Transverse colon (tissue), 4 donors: ENCODE results near the gene HACD1. TPM values are rescaled to one million over a fixed set of nuclear protein-coding genes. Genes with fewer than 3 reads are reported as not detected.
A peak's percentile ranks its signal among the peaks of the same experiment; 100 is the strongest.

Experiments used
- DNase-seq: peaks from one replicate; pipeline ENCODE4 v3.0.0-alpha.2; 2019
- H3K27ac ChIP-seq, 4 donors: fragments of 200-600 bp; sonication (generic); 2 replicates each; pipeline ENCODE4 v1.5.1; 2016 to 2018; ENCODE audit warnings: inconsistent platforms in 4 of 4
- H3K27me3 ChIP-seq: fragments of 200-600 bp; sonication (generic); 2 replicates; pipeline ENCODE4 v1.5.1; 2017; ENCODE audit warnings: inconsistent platforms
- H3K36me3 ChIP-seq, 4 donors: fragments of 200-600 bp; sonication (generic); 2 replicates each; pipeline ENCODE4 v1.5.1; 2017 to 2019; ENCODE audit warnings: inconsistent platforms in 4 of 4
- H3K4me1 ChIP-seq, 4 donors: fragments of 200-600 bp; sonication (generic); 2 replicates each; pipeline ENCODE4 v1.5.1; 2017 to 2020; ENCODE audit warnings: inconsistent platforms in 4 of 4
- H3K4me3 ChIP-seq, 4 donors: fragments of 200-600 bp; sonication (generic); 1 replicate in 1 of 4; 2 replicates in 3 of 4; pipeline versions ENCODE4 v1.5.1 to v1.6.1; 2017 to 2019; ENCODE audit warnings: inconsistent platforms in 4 of 4
- H3K9me3 ChIP-seq, 2 donors: fragments of 200-600 bp; sonication (generic); 2 replicates each; pipeline ENCODE4 v1.5.1; 2017 to 2019; ENCODE audit warnings: inconsistent platforms in 2 of 2
- EP300 ChIP-seq: sonication (generic); formaldehyde crosslinking; IDR thresholded peaks from one replicate; pipeline ENCODE4 v1.6.1; 2017; ENCODE audit warnings: antibody characterized with exemption, low read depth
- POLR2A ChIP-seq: fragments of 450-650 bp; IDR thresholded peaks from one replicate; pipeline ENCODE4 v1.6.1; 2016; ENCODE audit warnings: antibody characterized with exemption, mild to moderate bottlenecking, moderate library complexity
- POLR2AphosphoS5 ChIP-seq, 3 donors: sonication (generic); formaldehyde crosslinking; IDR thresholded peaks; one replicate each; pipeline ENCODE4 v1.6.1; 2016; ENCODE audit warnings: antibody characterized with exemption in 3 of 3
- WGBS, 2 donors: methylation state at CpG; one replicate each; pipeline ENCODE4 v1.1.5; 2018; ENCODE audit warnings: low coverage in 1 of 2; 5-methylcytosine and 5-hydroxymethylcytosine counted together
- in situ Hi-C, 4 donors: fragments of 200-750 bp; cut with MboI; loops; one replicate each; pipeline versions ENCODE4 v1.15.0 to v1.15.1; 2017; ENCODE audit warnings: low sequenced_read_pairs in 3 of 4, low pct_ligation_motif_present in 1 of 4, low pct_unique_long_range_greater_than_20kb in 1 of 4
- intact Hi-C: fragments of 100-400 bp; cut with DNase I; formaldehyde crosslinking; loops from one replicate; pipeline ENCODE4 v1.15.1; 2023; ENCODE audit warnings: low total_unique reads
- total RNA-seq, 4 donors: library from RNA; depleted of rRNA; stranded (reverse); fragments of >200 nt; gene quantifications; one replicate each; pipeline ENCODE4 v1.1.0, GENCODE V29; 2016
- TF ChIP-seq, protein P1 (sequence below), 5 experiments: fragments of 200-600 bp in 3 of 5; fragments of 450-650 bp in 2 of 5; sonication (generic) in 3 of 5; IDR thresholded peaks; 1 replicate in 2 of 5; 2 replicates in 3 of 5; pipeline ENCODE4 v1.5.1; 2016 to 2017; ENCODE audit warnings: antibody characterized with exemption in 5 of 5, inconsistent platforms in 3 of 5, mild to moderate bottlenecking in 2 of 5, moderate library complexity in 1 of 5

The HACD1 gene
- total RNA-seq, 4 donors from 2014 or later, result 6.7 to 52.3 (median 16.5) TPM; not detected in 1

DNA sequence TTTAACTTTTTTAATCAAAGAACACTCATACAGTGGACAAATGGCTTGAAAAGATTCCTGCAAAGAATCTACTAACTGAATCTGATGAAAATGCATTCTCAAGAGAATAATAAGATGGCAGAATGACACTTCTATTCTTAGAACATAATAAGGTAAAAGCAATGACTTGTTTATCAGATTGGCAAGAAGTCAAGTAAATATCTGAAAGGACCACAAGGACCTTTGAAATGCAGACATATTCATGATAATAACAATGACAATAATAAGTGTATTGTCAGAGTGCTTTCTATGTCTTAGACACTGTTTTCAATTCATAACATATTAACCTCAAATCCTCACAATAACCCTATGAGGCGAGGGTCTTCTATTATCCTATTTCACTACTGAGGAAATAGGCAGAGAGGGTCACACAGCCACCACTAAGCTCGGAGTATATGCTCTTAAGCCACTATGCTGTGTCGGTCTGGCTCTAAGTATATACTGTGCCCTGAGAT lies 10.6 kb downstream of the HACD1 start:
- Histone ChIP-seq H3K9me3 (no peaks in the 10 kb centered on the region), H3K36me3 (no peaks in the 10 kb centered on the region), H3K27ac (no peak overlapping the region), H3K27me3 (no peaks in the 10 kb centered on the region), H3K4me3 (no peak overlapping the region), H3K4me1 (peaks cover 0 to 11% (median 6%) of the 10 kb centered on the region in 4 donors)
- WGBS, 2 donors, result 18 to 38% methylated on average over 3 of the region's 3 CpGs
- no peak for DNase-seq
- intact Hi-C loops (loop anchor here (2.0 kb wide), 1 partner anchor 136 kb away; no protein-coding TSS in a partner anchor), in situ Hi-C loops (loop anchor here (5.0 to 25.0 kb wide), 9 partner anchors 131 to 631 kb away; no protein-coding TSS in a partner anchor)
- TF ChIP-seq POLR2A (no peak), EP300 (no peak), POLR2AphosphoS5 (IDR thresholded peaks at IDR 0.05) (no peak)
- TF ChIP-seq, protein P1, sequence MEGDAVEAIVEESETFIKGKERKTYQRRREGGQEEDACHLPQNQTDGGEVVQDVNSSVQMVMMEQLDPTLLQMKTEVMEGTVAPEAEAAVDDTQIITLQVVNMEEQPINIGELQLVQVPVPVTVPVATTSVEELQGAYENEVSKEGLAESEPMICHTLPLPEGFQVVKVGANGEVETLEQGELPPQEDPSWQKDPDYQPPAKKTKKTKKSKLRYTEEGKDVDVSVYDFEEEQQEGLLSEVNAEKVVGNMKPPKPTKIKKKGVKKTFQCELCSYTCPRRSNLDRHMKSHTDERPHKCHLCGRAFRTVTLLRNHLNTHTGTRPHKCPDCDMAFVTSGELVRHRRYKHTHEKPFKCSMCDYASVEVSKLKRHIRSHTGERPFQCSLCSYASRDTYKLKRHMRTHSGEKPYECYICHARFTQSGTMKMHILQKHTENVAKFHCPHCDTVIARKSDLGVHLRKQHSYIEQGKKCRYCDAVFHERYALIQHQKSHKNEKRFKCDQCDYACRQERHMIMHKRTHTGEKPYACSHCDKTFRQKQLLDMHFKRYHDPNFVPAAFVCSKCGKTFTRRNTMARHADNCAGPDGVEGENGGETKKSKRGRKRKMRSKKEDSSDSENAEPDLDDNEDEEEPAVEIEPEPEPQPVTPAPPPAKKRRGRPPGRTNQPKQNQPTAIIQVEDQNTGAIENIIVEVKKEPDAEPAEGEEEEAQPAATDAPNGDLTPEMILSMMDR (IDR thresholded peaks at IDR 0.05), result no peak

GRCh38 chr10:17605936-17606335 lies 11.2 kb downstream of the HACD1 start:
- H3K27me3 ChIP-seq, result no peaks in the 10 kb centered on the region
- H3K36me3 ChIP-seq, result no peaks in the 10 kb centered on the region
- H3K27ac ChIP-seq, result no peak overlapping the region
- TF ChIP-seq EP300, result no peak
- TF ChIP-seq POLR2AphosphoS5 (IDR thresholded peaks at IDR 0.05), result no peak
- TF ChIP-seq POLR2A, result no peak
- TF ChIP-seq, protein P1 (IDR thresholded peaks at IDR 0.05), result no peak
- H3K9me3 ChIP-seq, result no peaks in the 10 kb centered on the region
- no peak for DNase-seq
- intact Hi-C loops, result loop anchor here (2.0 kb wide), 1 partner anchor 137 kb away; no protein-coding TSS in a partner anchor
- in situ Hi-C loops, result loop anchor here (5.0 to 25.0 kb wide), 9 partner anchors 131 to 631 kb away; no protein-coding TSS in a partner anchor
- H3K4me3 ChIP-seq, result no peak overlapping the region
- peaks cover 0 to 11% (median 6%) of the 10 kb centered on the region in 4 donors for H3K4me1 ChIP-seq
- WGBS, 2 donors, result 83 to 89% methylated on average over 6 of the region's 6 CpGs

- 56 to 66% methylated on average over 7 to 8 of the region's 8 CpGs for WGBS, 2 donors
- Histone ChIP-seq H3K4me1 (no peaks in the 10 kb centered on the region), H3K27me3 (no peaks in the 10 kb centered on the region), H3K9me3 (no peaks in the 10 kb centered on the region), H3K36me3 (no peaks in the 10 kb centered on the region), H3K4me3 (no peak overlapping the region), H3K27ac (no peak overlapping the region)
- intact Hi-C loops, result no loop called here
- in situ Hi-C loops, result no loop called here
- DNase-seq, result no peak
- TF ChIP-seq POLR2AphosphoS5 (IDR thresholded peaks at IDR 0.05), result no peak
- TF ChIP-seq POLR2A, result no peak
- no peak for TF ChIP-seq EP300
- TF ChIP-seq, protein P1 (IDR thresholded peaks at IDR 0.05), result peak in 1 of 5 experiments; percentile 11
These were observed 18.1 kb downstream of the HACD1 start for GRCh38 chr10:17599089-17599488.

GRCh38 chr10:17597386-17597785 lies 19.8 kb downstream of the HACD1 start:
- Histone ChIP-seq H3K36me3 (no peaks in the 10 kb centered on the region), H3K4me1 (no peaks in the 10 kb centered on the region), H3K27ac (no peak overlapping the region), H3K9me3 (no peaks in the 10 kb centered on the region), H3K27me3 (no peaks in the 10 kb centered on the region), H3K4me3 (no peak overlapping the region)
- DNase-seq, result no peak
- TF ChIP-seq, protein P1 (IDR thresholded peaks at IDR 0.05), result no peak
- TF ChIP-seq POLR2AphosphoS5 (IDR thresholded peaks at IDR 0.05) (no peak), EP300 (no peak), POLR2A (no peak)
- WGBS, 2 donors, result 72 to 83% methylated on average over 3 of the region's 3 CpGs
- intact Hi-C loops (no loop called here), in situ Hi-C loops (no loop called here)
